HepG2 (cell line): Measurements from ENCODE around the gene SUN1. TPM values are rescaled to one million over a fixed set of nuclear protein-coding genes. Genes with fewer than 3 reads are reported as not detected.

ENCODE experiments used
- ATAC-seq: fragments of 200-7000 bp; cut with Tn5 transposase; 3 replicates; pipeline ENCODE4 v1.9.1; 2020; ENCODE audit warnings: mild to moderate bottlenecking, moderate library complexity
- BruUV-seq: library from RNA; stranded (reverse); fragments of 400-500 nt; replicated peaks from 2 replicates; lab custom pipeline; 2021; lab: Mats Ljungman, UMichigan
- CTCF ChIA-PET: fragments of 300-600 bp; formaldehyde crosslinking; extraction: SDS; loops from one replicate; lab custom pipeline; 2021; ENCODE audit warnings: low total read pairs, inconsistent platforms, low intra/inter-chr PET ratio; lab: Yijun Ruan, JAX
- POLR2A ChIA-PET: fragments of 350-600 bp; sonication (Branson Sonifier 250); formaldehyde crosslinking; loops from one replicate; lab custom pipeline; 2020; ENCODE audit warnings: antibody characterized with exemption, inconsistent platforms; lab: Yijun Ruan, JAX
- DNase-seq: peaks from one replicate; pipeline ENCODE4 v3.0.0-alpha.2; 2015; ENCODE audit warnings: low spot score
- FAIRE-seq: peaks from 3 replicates; lab custom pipeline; 2011; peaks lifted over from hg19 to GRCh38; lab: Jason Lieb, UNC
- H2AFZ ChIP-seq: one replicate; pipeline ENCODE4 v1.6.1; 2011; ENCODE audit warnings: low read length, inconsistent platforms
- H3K27ac ChIP-seq: fragments of 300-600 bp; 3 replicates; pipeline ENCODE4 v1.8.0; 2011; ENCODE audit warnings: mixed run types, mild to moderate bottlenecking, mixed read lengths, low read length, inconsistent platforms; ENCODE audit not compliant: insufficient read depth; ENCODE audit errors: extremely low read length
- H3K27me3 ChIP-seq, 2 experiments: fragments of 200-600 bp in 1 of 2; 2 replicates in 1 of 2; 3 replicates in 1 of 2; pipeline versions ENCODE4 v1.6.0 to v1.8.0; 2011; ENCODE audit warnings: low read length in 2 of 2, mild to moderate bottlenecking in 2 of 2, moderate library complexity in 2 of 2, inconsistent platforms in 1 of 2; ENCODE audit not compliant: insufficient read depth in 2 of 2, control insufficient read depth in 1 of 2
- H3K36me3 ChIP-seq, 2 experiments: fragments of 200-600 bp in 1 of 2; replicated peaks in 1 of 2; 2 replicates in 1 of 2; 3 replicates in 1 of 2; pipeline versions ENCODE4 v1.5.1 to v1.8.0; 2011; ENCODE audit warnings: low read length in 2 of 2, inconsistent platforms in 1 of 2; ENCODE audit not compliant: insufficient read depth in 2 of 2, control insufficient read depth in 1 of 2
- H3K4me1 ChIP-seq: 2 replicates; pipeline ENCODE4 v1.5.1; 2012; ENCODE audit warnings: low read length, inconsistent platforms; ENCODE audit not compliant: insufficient read depth
- H3K4me2 ChIP-seq: 2 replicates; pipeline ENCODE4 v1.6.0; 2011; ENCODE audit warnings: low read depth, low read length, inconsistent platforms
- H3K4me3 ChIP-seq, 3 experiments: fragments of 200-600 bp in 1 of 3; sonication (generic), shearing (Covaris generic) in 1 of 3; replicated peaks in 1 of 3; 2 replicates each; pipeline ENCODE4 v1.5.1; 2011 to 2016; ENCODE audit warnings: low read length in 3 of 3, inconsistent platforms in 2 of 3, low read depth in 2 of 3, mild to moderate bottlenecking in 2 of 3, control low read depth in 1 of 3, mixed read lengths in 1 of 3; ENCODE audit not compliant: insufficient read depth in 1 of 3
- H3K79me2 ChIP-seq: one replicate; pipeline ENCODE4 v1.6.1; 2011; ENCODE audit warnings: low read length, inconsistent platforms; ENCODE audit not compliant: insufficient read depth
- H3K9ac ChIP-seq: 2 replicates; pipeline ENCODE4 v1.6.0; 2011; ENCODE audit warnings: mild to moderate bottlenecking, low read depth, low read length, inconsistent platforms; ENCODE audit not compliant: insufficient read depth
- H3K9me3 ChIP-seq: 2 replicates; pipeline ENCODE4 v1.5.1; 2012; ENCODE audit warnings: mild to moderate bottlenecking, low read length
- H4K20me1 ChIP-seq: 2 replicates; pipeline ENCODE4 v1.6.0; 2011; ENCODE audit warnings: inconsistent platforms, mild to moderate bottlenecking, low read length, moderate library complexity; ENCODE audit not compliant: insufficient read depth
- E2F2 ChIP-seq: sonication (generic); formaldehyde crosslinking; IDR thresholded peaks from 2 replicates; pipeline ENCODE4 v1.4.0; 2020; ENCODE audit warnings: missing genetic modification reagents, borderline replicate concordance
- ETS1 ChIP-seq: sonication (generic); formaldehyde crosslinking; IDR thresholded peaks from 2 replicates; pipeline ENCODE4 v1.4.0; 2020; ENCODE audit warnings: missing genetic modification reagents
- GZF1 ChIP-seq: sonication (generic); formaldehyde crosslinking; IDR thresholded peaks from 2 replicates; pipeline ENCODE4 v1.5.1; 2020; ENCODE audit warnings: mild to moderate bottlenecking, missing genetic modification reagents
- NFATC3 ChIP-seq: sonication (generic); formaldehyde crosslinking; IDR thresholded peaks from 2 replicates; pipeline ENCODE4 v1.5.1; 2020; ENCODE audit warnings: mild to moderate bottlenecking, missing genetic modification reagents
- PRPF4 ChIP-seq: fragments of 200-400 bp; formaldehyde crosslinking; IDR thresholded peaks from 2 replicates; pipeline ENCODE4 v1.6.1; 2016; ENCODE audit warnings: low read length, low read depth; ENCODE audit not compliant: poor library complexity, severe bottlenecking
- REL ChIP-seq: sonication (generic); formaldehyde crosslinking; conservative IDR thresholded peaks from 2 replicates; pipeline ENCODE4 v1.8.0; 2022; ENCODE audit warnings: mild to moderate bottlenecking, missing genetic modification reagents, moderate library complexity
- RNF219 ChIP-seq: sonication (generic); formaldehyde crosslinking; IDR thresholded peaks from 2 replicates; pipeline ENCODE4 v1.5.0; 2020; ENCODE audit warnings: mild to moderate bottlenecking, missing genetic modification reagents
- SIX1 ChIP-seq: sonication (generic); formaldehyde crosslinking; IDR thresholded peaks from 2 replicates; pipeline ENCODE4 v1.4.0; 2020; ENCODE audit warnings: missing genetic modification reagents, borderline replicate concordance
- SNAI1 ChIP-seq: sonication (generic); formaldehyde crosslinking; IDR thresholded peaks from 2 replicates; pipeline ENCODE4 v1.5.0; 2020; ENCODE audit warnings: mild to moderate bottlenecking, missing genetic modification reagents, borderline replicate concordance
- THRA ChIP-seq: sonication (generic); formaldehyde crosslinking; IDR thresholded peaks from 2 replicates; pipeline ENCODE4 v1.4.0; 2020; ENCODE audit warnings: missing genetic modification reagents, borderline replicate concordance
- ZFX ChIP-seq: sonication (generic); formaldehyde crosslinking; IDR thresholded peaks from 2 replicates; pipeline ENCODE4 v1.4.0; 2020; ENCODE audit warnings: mild to moderate bottlenecking, low read depth, missing genetic modification reagents, moderate library complexity
- ZNF367 ChIP-seq: sonication (generic); formaldehyde crosslinking; IDR thresholded peaks from 2 replicates; pipeline ENCODE4 v1.4.0; 2020; ENCODE audit warnings: missing genetic modification reagents, borderline replicate concordance
- ZNF547 ChIP-seq: sonication (generic); formaldehyde crosslinking; IDR thresholded peaks from 2 replicates; pipeline ENCODE4 v1.5.1; 2020; ENCODE audit warnings: mild to moderate bottlenecking, missing genetic modification reagents
- ZNF790 ChIP-seq: sonication (generic); formaldehyde crosslinking; IDR thresholded peaks from 2 replicates; pipeline ENCODE4 v1.8.0; 2022; ENCODE audit warnings: missing genetic modification reagents, mild to moderate bottlenecking, borderline replicate concordance
- ZSCAN25 ChIP-seq: sonication (generic); formaldehyde crosslinking; IDR thresholded peaks from 2 replicates; pipeline ENCODE4 v1.8.0; 2022; ENCODE audit warnings: mild to moderate bottlenecking, missing genetic modification reagents
- ZZZ3 ChIP-seq: sonication (generic); formaldehyde crosslinking; IDR thresholded peaks from 2 replicates; pipeline ENCODE4 v1.4.0; 2020; ENCODE audit warnings: missing genetic modification reagents, mild to moderate bottlenecking, borderline replicate concordance
- WGBS: methylation state at CpG from one replicate; pipeline ENCODE4 v1.1.6; 2017; ENCODE audit warnings: low lambda C conversion rate; 5-methylcytosine and 5-hydroxymethylcytosine counted together
- in situ Hi-C: cut with HindIII; loops from 2 replicates; pipeline ENCODE4 v1.10.0; 2017; ENCODE audit warnings: low pct_unique_long_range_greater_than_20kb; ENCODE audit not compliant: extremely low pct_ligation_motif_present
- intact Hi-C: fragments of 100-400 bp; cut with micrococcal nuclease; formaldehyde crosslinking; loops from one replicate; pipeline ENCODE4 v1.10.0; 2022; ENCODE audit not compliant: unreplicated experiment
- polyA plus RNA-seq, 8 experiments: library from polyadenylated mRNA; depleted of rRNA in 3 of 8; stranded (reverse) in 7 of 8; unstranded in 1 of 8; fragments of >200 nt; fragmentation: Illumina TruSeq in 4 of 8; extraction: Trizol in 4 of 8; gene quantifications; 2 replicates each; pipeline versions ENCODE4 v1.2.1 to v1.2.3, GENCODE V29; 2011 to 2016; ENCODE audit warnings: low read depth in 4 of 8, missing spikeins in 1 of 8, mixed read lengths in 1 of 8; ENCODE audit not compliant: insufficient read depth in 1 of 8
- total RNA-seq, 5 experiments: library from RNA; depleted of rRNA; stranded (reverse); fragments of >200 nt; fragmentation: Illumina TruSeq; extraction: Trizol; gene quantifications; 2 replicates each; pipeline ENCODE4 v1.2.3, GENCODE V29; 2016; ENCODE audit warnings: low read depth in 1 of 5

SUN1 gene
- total and polyA plus RNA-seq, 2 of the 13 experiments (the other 11 are each of a cell fraction or from before 2014, with no cell fraction given) = 47.0 to 126 TPM

- TF ChIP-seq ETS1 (CRISPR knock-in tag) = no peak
These were observed 41.9 kb downstream of the SUN1 start (continued) for GRCh38 chr7:874031-874749.

- Histone ChIP-seq H3K9ac (no peak overlapping the region), H3K9me3 (no peaks in the 10 kb centered on the region), H4K20me1 (peaks cover 17% of the 10 kb centered on the region; the same call in 1 of the 2 replicates), H3K4me1 (peaks cover 32% of the 10 kb centered on the region), H3K4me3 (no peak overlapping the region), H2AFZ (no peak overlapping the region), H3K4me2 (no peak overlapping the region), H3K27me3 (no peaks in the 10 kb centered on the region), H3K36me3 (peaks cover 5 to 25% of the 10 kb centered on the region in 2 experiments), H3K27ac (peak overlapping the region; percentile 61), H3K79me2 (peaks cover 23% of the 10 kb centered on the region)
- ChIA-PET CTCF (no interaction called here), POLR2A (interaction anchor here (1.1 to 1.3 kb wide), 2 partner anchors 27 to 102 kb away, joined by 3 to 6 read pairs; no protein-coding TSS in a partner anchor)
- no peak for ATAC-seq
- DNase-seq = no peak
- FAIRE-seq = no peak
- WGBS = 90% methylated on average over 7 of the region's 7 CpGs
- intact Hi-C loops (loop anchor here (5.0 to 10.0 kb wide), 2 partner anchors 60 to 77 kb away; partner anchors contain the start of gene ADAP1), in situ Hi-C loops (no loop called here)
- BruUV-seq = no TSS peak
- TF ChIP-seq ZNF547 (CRISPR knock-in tag) (no peak), RNF219 (no peak), ZSCAN25 (CRISPR knock-in tag) (no peak), ZNF367 (CRISPR knock-in tag) (no peak), GZF1 (CRISPR knock-in tag) (no peak), THRA (CRISPR knock-in tag) (no peak), NFATC3 (CRISPR knock-in tag) (no peak), SNAI1 (CRISPR knock-in tag) (no peak), ZFX (CRISPR knock-in tag) (no peak), E2F2 (no peak), PRPF4 (no peak), SIX1 (CRISPR knock-in tag) (no peak), ZZZ3 (CRISPR knock-in tag) (no peak), ZNF790 (no peak), REL (CRISPR knock-in tag) (no peak)
These were observed 42.8 kb downstream of the SUN1 start for GRCh38 chr7:875051-875450.
